PC-3 (cell line): ENCODE measurements around the gene SSH3. TPM values are rescaled to one million over a fixed set of nuclear protein-coding genes. Genes with fewer than 3 reads are reported as not detected.

Source experiments
- ATAC-seq: fragments of 200-7000 bp; cut with Tn5 transposase; 2 replicates; pipeline ENCODE4 v1.9.1; 2020; ENCODE audit warnings: mild to moderate bottlenecking, moderate library complexity
- BruUV-seq: library from RNA; stranded (reverse); fragments of 400-500 nt; replicated peaks from 2 replicates; lab custom pipeline; 2021; lab: Mats Ljungman, UMichigan
- CTCF ChIA-PET: fragments of 300-600 bp; sonication (Branson Sonifier 250); formaldehyde crosslinking; loops from one replicate; lab custom pipeline; 2022; ENCODE audit warnings: antibody characterized with exemption; lab: Charles Lee
- POLR2A ChIA-PET: fragments of 300-600 bp; sonication (Branson Sonifier 250); formaldehyde crosslinking; loops from one replicate; lab custom pipeline; 2022; ENCODE audit warnings: antibody characterized with exemption; ENCODE audit not compliant: unreplicated experiment; lab: Charles Lee
- DNase-seq: peaks from one replicate; pipeline ENCODE4 v3.0.0-alpha.2; 2015
- H2AFZ ChIP-seq: fragments of 300-600 bp; sonication (generic); 2 replicates; pipeline ENCODE4 v1.6.0; 2016; ENCODE audit warnings: antibody characterized with exemption, low read length
- H3F3A ChIP-seq: fragments of 300-600 bp; sonication (generic); one replicate; pipeline ENCODE4 v1.6.0; 2017; ENCODE audit warnings: antibody characterized with exemption, low read length, control low read depth, mild to moderate bottlenecking; ENCODE audit not compliant: unreplicated experiment
- H3K27ac ChIP-seq: fragments of 300-600 bp; sonication (generic); 2 replicates; pipeline ENCODE4 v1.5.1; 2016; ENCODE audit warnings: mild to moderate bottlenecking, low read length
- H3K27me3 ChIP-seq: fragments of 300-600 bp; sonication (generic); 2 replicates; pipeline ENCODE4 v1.6.1; 2016; ENCODE audit warnings: low read length, mixed read lengths
- H3K36me3 ChIP-seq: fragments of 300-600 bp; sonication (generic); 2 replicates; pipeline ENCODE4 v1.6.1; 2016; ENCODE audit warnings: low read depth, mixed run types, low read length, mixed read lengths
- H3K4me1 ChIP-seq: fragments of 300-600 bp; sonication (generic); 2 replicates; pipeline ENCODE4 v1.5.1; 2016; ENCODE audit warnings: low read length; ENCODE audit not compliant: insufficient read depth
- H3K4me2 ChIP-seq: fragments of 300-600 bp; sonication (generic); 2 replicates; pipeline ENCODE4 v1.6.0; 2016; ENCODE audit warnings: low read length
- H3K4me3 ChIP-seq: fragments of 300-600 bp; sonication (generic); 2 replicates; pipeline ENCODE4 v1.5.1; 2016; ENCODE audit warnings: mild to moderate bottlenecking, low read length, mixed read lengths
- H3K79me2 ChIP-seq: fragments of 300-600 bp; sonication (generic); 2 replicates; pipeline ENCODE4 v1.6.1; 2017; ENCODE audit warnings: low read length, mixed read lengths
- H3K9ac ChIP-seq: fragments of 300-600 bp; sonication (generic); 2 replicates; pipeline ENCODE4 v1.6.0; 2016; ENCODE audit warnings: mild to moderate bottlenecking, low read length
- H3K9me2 ChIP-seq: fragments of 300-600 bp; sonication (generic); replicated peaks from 2 replicates; pipeline ENCODE4 v1.6.1; 2016; ENCODE audit warnings: mixed run types, low read length, mixed read lengths
- H3K9me3 ChIP-seq: fragments of 300-600 bp; sonication (generic); 2 replicates; pipeline ENCODE4 v1.6.1; 2016; ENCODE audit warnings: low read length, mixed read lengths
- H4K20me1 ChIP-seq: fragments of 300-600 bp; sonication (generic); 2 replicates; pipeline ENCODE4 v1.6.1; 2016; ENCODE audit warnings: low read length, mixed read lengths
- EZH2 ChIP-seq: fragments of 300-600 bp; sonication (generic); IDR thresholded peaks from one replicate; pipeline ENCODE4 v1.6.1; 2017; ENCODE audit warnings: antibody characterized with exemption, mild to moderate bottlenecking, low read length; ENCODE audit not compliant: unreplicated experiment
- EZH2phosphoT487 ChIP-seq: fragments of 300-600 bp; sonication (generic); IDR thresholded peaks from 2 replicates; pipeline ENCODE4 v1.6.1; 2018; ENCODE audit warnings: mild to moderate bottlenecking, antibody characterized with exemption, low read length, borderline replicate concordance
- intact Hi-C: fragments of 100-400 bp; cut with micrococcal nuclease; formaldehyde crosslinking; loops from 2 replicates; pipeline ENCODE4 v1.9.0; 2023
- total RNA-seq: library from RNA; depleted of rRNA; stranded (reverse); fragments of >200 nt; gene quantifications from 2 replicates; pipeline ENCODE4 v1.2.3, GENCODE V29; 2014
- TF ChIP-seq, protein P1 (sequence below): fragments of 300-600 bp; sonication (generic); conservative IDR thresholded peaks from 2 replicates; pipeline ENCODE4 v1.5.1; 2017; ENCODE audit warnings: antibody characterized with exemption, low read depth, mild to moderate bottlenecking, low read length

SSH3 gene
- total RNA-seq, 1 experiment from 2014 or later = 35.1 TPM

DNA sequence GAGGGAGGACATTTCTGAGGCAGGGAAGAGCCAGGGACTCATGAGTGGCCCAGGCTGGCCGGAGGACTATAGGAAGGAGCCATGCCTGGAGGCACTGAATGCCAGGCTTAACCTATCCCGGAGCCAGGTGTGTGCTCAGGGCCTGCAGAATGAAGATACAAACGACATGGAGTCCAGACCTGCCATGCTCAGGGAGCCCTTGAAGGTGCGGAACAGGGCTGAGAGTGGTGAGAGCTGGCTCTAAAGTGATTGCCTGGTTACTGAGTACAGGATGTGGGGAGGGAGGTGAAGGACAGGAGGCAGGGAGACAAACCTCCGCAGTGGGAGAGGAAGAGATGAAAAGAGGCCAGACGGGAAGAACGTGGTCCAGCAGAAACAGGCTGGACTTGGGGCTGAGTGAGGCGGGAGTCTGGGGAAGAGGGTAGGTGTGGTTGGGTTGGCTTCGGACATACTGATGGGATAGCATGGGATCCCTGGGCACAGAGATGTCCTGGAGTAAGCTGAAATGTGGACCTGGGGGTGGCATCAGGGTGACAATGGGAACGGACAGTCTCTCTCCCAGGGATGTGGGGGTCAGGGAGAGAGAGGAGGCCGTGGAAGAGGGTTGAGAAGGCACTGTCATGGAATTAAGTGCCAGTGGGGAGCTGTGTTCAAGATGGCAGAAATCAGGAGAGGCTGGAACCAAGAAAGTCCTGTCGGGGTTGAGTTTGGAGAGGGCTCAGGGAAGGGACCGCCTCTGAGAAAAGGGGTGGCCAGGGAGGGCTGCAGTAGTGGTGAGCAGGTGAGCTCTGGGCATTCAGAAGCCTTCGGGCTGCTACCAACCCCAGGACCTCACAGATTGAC is 15.8 kb upstream of the SSH3 start:
- POLR2A ChIA-PET = interaction anchor here (1.0 kb wide), 1 partner anchor 16 kb away, joined by 3 read pairs; the partner anchor contains the start of gene SSH3
- no peaks in the 10 kb centered on the region for H3K9me2 ChIP-seq
- intact Hi-C loops = loop anchor here (1.0 kb wide), 1 partner anchor 30 kb away; no protein-coding TSS in a partner anchor
- H3K27ac ChIP-seq = peak overlapping the region; percentile 89
- no peaks in the 10 kb centered on the region for H3K27me3 ChIP-seq
- TF ChIP-seq EZH2phosphoT487 (no peak), EZH2 (no peak)
- TF ChIP-seq, protein P1, sequence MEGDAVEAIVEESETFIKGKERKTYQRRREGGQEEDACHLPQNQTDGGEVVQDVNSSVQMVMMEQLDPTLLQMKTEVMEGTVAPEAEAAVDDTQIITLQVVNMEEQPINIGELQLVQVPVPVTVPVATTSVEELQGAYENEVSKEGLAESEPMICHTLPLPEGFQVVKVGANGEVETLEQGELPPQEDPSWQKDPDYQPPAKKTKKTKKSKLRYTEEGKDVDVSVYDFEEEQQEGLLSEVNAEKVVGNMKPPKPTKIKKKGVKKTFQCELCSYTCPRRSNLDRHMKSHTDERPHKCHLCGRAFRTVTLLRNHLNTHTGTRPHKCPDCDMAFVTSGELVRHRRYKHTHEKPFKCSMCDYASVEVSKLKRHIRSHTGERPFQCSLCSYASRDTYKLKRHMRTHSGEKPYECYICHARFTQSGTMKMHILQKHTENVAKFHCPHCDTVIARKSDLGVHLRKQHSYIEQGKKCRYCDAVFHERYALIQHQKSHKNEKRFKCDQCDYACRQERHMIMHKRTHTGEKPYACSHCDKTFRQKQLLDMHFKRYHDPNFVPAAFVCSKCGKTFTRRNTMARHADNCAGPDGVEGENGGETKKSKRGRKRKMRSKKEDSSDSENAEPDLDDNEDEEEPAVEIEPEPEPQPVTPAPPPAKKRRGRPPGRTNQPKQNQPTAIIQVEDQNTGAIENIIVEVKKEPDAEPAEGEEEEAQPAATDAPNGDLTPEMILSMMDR = no peak
- peaks cover 29% of the 10 kb centered on the region for H3K79me2 ChIP-seq
- CTCF ChIA-PET = no interaction called here
- no peak overlapping the region for H2AFZ ChIP-seq
- peak overlapping the region; percentile 83; the same call in 1 of the 2 replicates for H3K4me3 ChIP-seq
- H3F3A ChIP-seq = no peaks in the 10 kb centered on the region
- peaks cover 28% of the 10 kb centered on the region for H3K4me1 ChIP-seq
- H4K20me1 ChIP-seq = no peaks in the 10 kb centered on the region
- BruUV-seq = TSS peak; percentile 76
- no peak for DNase-seq
- peak overlapping the region; percentile 88 for H3K9ac ChIP-seq
- H3K4me2 ChIP-seq = peak overlapping the region; percentile 93
- ATAC-seq = no peak
- H3K36me3 ChIP-seq = peaks cover 34% of the 10 kb centered on the region; the same call in 1 of the 2 replicates
- H3K9me3 ChIP-seq = no peaks in the 10 kb centered on the region

DNA sequence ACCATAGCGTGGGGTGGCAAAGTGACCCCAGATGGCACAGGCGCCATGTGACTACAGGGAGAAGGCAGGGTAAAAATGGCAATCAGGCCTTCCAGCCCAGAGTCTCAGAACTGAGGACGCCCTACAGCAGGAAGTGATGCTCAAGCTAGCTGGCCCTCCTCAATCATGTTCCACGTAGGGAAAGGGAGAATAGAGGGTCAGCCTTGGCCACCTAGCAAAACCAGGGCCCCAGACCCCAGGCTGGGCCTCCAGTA is 15.2 kb upstream of the SSH3 start:
- ChIA-PET CTCF (no interaction called here), POLR2A (interaction anchor here (1.0 kb wide), 1 partner anchor 15 kb away, joined by 3 read pairs; the partner anchor contains the start of gene SSH3)
- Histone ChIP-seq H3K27me3 (no peaks in the 10 kb centered on the region), H3K36me3 (peaks cover 28% of the 10 kb centered on the region; the same call in 1 of the 2 replicates), H3K4me3 (peak overlapping the region; percentile 83), H3F3A (no peaks in the 10 kb centered on the region), H4K20me1 (no peaks in the 10 kb centered on the region), H3K4me1 (peaks cover 33% of the 10 kb centered on the region), H3K9ac (peak overlapping the region; percentile 88), H3K4me2 (peak overlapping the region; percentile 93), H3K79me2 (peaks cover 29% of the 10 kb centered on the region), H3K27ac (peak overlapping the region; percentile 89), H3K9me2 (no peaks in the 10 kb centered on the region), H2AFZ (peak overlapping the region; percentile 79), H3K9me3 (no peaks in the 10 kb centered on the region)
- BruUV-seq = no TSS peak
- TF ChIP-seq, protein P1 = no peak
- TF ChIP-seq EZH2 = no peak
- TF ChIP-seq EZH2phosphoT487 = no peak
- no peak for ATAC-seq
- intact Hi-C loops = loop anchor here (1.0 kb wide), 1 partner anchor 29 kb away; no protein-coding TSS in a partner anchor
- DNase-seq = no peak
